Fibroblast of skin of scalp (primary cell): Measurements from ENCODE around the gene BAIAP2L1. TPM values are rescaled to one million over a fixed set of nuclear protein-coding genes. Genes with fewer than 3 reads are reported as not detected.
"Not testable (repeated sequence)": the region's sequence is repeated elsewhere in the genome, so short reads cannot be mapped to it uniquely, and the experiment has no call there.

Source experiments
- DNase-seq: peaks from one replicate; pipeline ENCODE4 v3.0.0-alpha.2; 2013
- polyA plus RNA-seq, 2 experiments: library from polyadenylated mRNA; unstranded; fragments of 120-200 nt; gene quantifications; one replicate each; pipeline ENCODE4 v1.2.1, GENCODE V29; 2013; ENCODE audit not compliant: insufficient read length in 2 of 2

The BAIAP2L1 gene, protein sequence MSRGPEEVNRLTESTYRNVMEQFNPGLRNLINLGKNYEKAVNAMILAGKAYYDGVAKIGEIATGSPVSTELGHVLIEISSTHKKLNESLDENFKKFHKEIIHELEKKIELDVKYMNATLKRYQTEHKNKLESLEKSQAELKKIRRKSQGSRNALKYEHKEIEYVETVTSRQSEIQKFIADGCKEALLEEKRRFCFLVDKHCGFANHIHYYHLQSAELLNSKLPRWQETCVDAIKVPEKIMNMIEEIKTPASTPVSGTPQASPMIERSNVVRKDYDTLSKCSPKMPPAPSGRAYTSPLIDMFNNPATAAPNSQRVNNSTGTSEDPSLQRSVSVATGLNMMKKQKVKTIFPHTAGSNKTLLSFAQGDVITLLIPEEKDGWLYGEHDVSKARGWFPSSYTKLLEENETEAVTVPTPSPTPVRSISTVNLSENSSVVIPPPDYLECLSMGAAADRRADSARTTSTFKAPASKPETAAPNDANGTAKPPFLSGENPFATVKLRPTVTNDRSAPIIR
- 7.1 TPM for polyA plus RNA-seq (2013, experiment 1 of 2; ENCODE audit: insufficient read length)
- 6.4 TPM for polyA plus RNA-seq (2013, experiment 2 of 2; ENCODE audit: insufficient read length)

DNA sequence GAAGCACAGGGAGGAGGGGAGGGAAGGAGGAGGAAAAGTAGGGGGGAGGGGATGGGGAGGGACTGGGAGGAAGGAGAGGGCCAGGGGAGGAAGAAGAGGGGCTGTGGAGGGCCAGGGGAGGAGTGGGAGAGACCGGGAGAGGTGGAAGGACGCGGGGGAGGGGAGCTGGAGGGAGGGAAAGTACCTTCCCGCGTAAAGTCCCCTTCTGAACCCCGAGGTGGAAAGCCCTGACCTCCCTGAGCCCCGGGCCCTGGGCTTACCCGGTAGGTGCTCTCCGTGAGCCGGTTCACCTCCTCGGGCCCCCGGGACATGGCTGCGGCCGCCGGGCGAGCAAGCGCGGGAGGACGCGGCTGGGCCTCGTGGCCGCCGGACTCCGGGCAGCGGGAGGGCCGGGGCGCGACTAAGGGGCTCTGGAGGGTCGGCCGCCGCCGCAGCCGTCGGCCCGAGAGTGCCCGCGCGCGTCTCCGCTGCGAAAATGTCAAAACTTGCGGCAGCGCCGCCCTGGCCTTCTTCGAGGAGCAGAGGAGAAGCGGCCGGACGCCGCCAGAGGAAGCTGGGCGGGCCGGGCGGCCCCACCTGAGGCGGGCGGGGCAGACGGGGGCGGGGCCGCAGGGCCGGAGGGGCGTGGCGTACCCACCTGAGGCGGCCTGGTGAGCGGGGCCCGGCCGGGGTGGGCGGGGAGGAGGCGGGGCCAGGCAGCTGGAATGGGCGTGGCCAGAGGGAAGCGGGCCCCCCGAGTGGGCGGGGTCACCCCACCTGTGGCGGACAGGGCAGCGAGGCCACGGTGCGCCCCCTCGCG lies at the start of gene BAIAP2L1:
TSS of gene BAIAP2L1 (minus strand) at position 549 of the 799 bp plus-strand sequence. CDS start at position 311, 238 bp downstream.
- peak; percentile 64 for DNase-seq

DNA sequence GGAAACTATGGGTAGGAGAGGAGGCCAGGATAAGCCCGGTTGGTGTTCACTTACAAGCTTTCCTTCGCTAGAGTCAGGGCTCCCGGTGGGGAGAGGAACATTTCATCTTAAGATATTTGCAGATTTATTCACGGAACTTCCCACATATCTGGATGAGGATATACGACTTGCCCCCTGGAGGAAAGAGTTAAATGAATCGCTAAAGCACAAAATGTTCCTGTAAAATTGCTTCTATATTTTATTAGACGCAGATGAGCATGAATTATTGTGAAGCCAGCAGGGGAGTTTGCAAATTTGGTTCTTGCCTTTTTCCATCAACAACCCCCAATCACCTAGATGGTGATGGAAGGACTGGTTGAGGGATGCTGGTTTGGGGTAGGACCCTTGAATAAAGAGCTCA lies 47.9 kb upstream of the BAIAP2L1 start:
- no peak for DNase-seq

DNA sequence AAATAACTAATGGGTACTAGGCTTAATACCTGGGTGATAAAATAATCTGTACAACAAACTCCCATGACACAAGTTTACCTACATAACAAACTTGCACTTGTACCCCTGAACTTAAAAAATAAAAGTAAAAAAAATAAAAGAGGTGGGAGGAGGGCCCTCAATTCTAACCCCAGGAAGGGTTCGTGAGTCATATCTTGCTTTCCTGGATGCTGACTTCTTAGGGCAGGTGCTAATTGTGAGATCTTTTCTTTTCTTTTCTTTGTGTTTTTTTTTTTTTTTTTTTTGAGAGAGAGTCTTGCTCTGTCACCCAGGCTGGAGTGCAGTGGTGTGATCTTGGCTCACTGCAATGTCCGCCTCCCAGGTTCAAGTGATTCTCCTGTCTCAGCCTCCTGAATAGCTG lies 40.1 kb upstream of the BAIAP2L1 start:
- DNase-seq = not testable (repeated sequence)

DNA sequence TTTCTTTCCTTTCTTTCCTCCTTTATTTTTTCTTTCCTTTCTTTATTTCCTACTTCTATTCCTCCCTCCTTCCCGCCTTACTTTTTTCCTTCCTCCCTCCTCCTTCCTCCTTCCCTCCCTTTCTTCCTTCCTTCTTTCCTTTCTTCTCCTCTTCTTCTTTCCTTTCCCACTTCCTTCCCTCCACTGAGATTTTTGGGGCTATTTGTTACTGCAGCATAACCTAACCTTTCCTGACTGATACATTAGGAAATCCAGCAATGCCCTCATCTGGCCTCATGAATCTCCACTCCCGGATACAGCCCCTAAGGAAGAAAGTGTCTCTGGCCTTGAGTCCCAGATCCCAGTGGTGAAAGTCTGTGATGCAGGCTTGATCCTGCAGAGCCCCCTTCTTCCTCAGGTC lies 38.6 kb upstream of the BAIAP2L1 start:
- no peak for DNase-seq

DNA sequence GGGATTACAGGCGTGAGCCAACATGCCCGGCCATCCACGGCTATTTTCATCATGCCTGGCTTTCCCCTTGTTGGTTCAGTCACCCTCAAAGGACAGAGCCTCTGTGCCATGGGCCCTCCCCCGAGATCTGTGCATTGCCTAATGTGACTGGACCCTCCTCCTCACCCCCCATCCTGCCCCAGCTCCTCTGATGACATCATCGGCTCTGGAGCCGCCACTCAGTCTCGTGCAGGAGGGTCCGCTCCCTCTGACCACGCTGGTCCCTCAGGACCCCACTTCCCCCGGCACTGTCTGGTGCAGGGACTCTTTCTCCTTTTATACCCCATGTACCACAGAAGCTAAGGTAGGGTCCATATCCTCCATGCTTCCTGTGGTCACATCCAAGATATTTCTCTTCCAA lies 33.2 kb upstream of the BAIAP2L1 start:
- no peak for DNase-seq

DNA sequence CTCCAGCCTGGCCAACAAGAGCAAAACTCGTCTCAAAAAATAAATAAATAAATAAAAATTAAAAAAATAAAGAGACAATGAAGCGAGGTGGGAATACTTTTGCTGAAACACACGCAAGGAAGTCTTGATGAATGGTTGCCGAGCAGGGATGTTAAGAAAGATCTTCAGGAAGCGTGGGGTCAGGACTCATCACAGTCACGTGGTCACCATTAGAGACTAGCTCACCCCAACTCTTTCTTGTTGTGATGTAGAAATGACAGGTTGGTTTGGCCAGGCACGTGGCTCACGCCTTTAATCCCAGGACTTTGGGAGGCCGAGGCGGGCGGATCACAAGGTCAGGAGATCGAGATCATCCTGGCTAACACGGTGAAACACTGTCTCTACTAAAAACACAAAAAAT lies 28.9 kb upstream of the BAIAP2L1 start:
- no peak for DNase-seq

DNA sequence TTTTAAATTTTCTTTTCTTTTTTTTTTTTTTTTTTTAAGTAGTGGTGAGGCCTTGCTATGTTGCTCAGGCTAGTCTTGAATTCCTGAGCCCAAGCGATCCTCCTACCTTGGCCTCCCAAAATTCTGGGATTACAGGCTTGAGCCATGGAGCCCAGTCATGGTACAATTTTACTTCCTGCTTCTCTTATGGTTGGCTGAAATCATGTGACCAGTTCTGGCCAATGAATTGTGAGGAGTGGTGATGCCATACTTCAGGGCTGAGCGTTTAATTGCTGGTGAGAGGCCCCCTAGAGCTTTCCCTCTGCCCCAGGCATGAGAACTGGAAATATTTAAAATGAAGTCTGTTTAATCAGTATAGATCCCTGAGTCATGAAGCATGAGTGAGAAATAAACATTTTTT lies 22.2 kb upstream of the BAIAP2L1 start:
- peak; percentile 63 for DNase-seq

DNA sequence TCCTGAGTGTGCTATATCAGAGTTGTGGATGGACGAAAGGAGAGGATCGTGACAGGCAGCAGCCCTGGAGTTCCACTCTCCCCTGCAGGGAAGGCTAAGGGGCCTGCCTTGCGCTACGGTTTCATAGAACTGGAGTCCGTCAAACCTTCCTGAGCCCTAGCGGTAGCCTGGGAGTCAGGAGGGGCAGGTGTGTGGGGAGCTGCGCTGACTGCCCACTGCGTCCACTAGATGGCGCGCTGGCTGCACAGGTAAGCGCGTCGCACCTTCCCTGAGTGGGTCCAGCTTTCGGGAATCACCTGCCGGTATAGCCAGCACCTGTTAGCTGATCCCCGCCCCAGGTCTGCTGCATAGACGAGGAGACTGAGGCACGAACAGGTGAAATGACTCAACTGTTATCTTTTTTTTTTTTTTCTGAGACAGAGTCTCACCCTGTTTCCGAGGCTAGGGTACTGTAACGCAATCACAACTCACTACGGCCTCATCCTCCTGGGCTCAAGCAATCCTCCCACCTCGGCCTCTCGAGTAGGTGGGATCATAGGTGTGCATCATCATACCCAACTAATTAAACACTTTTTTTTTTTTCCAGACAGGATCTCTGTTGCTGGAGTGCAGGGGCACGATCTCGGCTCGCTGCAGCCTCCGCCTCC lies 20.2 kb upstream of the BAIAP2L1 start:
- peak; percentile 19 for DNase-seq

DNA sequence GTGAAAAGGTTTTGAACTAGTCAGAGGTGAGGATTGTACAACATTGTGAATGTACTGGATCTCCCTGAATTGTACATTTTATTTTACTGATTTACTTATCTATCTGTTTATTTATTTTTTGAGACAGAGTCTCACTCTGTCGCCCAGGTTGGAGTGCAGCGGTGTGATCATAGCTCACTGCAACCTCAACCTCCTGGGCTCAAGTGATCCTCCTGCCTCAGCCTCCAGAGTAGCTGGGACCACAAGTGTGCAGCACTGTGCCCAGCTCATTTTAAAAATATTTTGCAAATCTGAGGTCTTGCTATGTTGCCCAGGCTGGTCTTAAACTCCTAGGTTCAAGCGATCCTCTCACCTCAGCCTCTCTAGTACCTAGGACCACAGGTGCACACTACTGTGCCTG lies 19.1 kb upstream of the BAIAP2L1 start:
- DNase-seq = not testable (repeated sequence)

DNA sequence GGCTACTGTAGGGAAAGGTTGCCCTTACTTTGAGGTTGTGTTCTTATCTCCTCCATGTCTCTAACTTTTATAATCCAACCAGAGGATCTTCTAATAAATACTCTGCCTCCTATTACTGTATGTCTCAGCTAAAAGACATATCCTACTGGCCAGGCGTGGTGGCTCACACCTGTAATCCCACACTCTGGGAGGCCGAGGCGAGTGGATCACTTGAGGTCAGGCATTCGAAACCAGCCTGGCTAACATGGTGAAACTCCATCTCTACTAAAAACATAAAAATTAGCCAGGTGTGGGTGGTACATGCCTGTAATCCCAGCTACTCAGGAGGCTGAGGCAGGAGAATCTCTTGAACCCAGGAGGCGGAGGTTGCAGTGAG lies 18.4 kb upstream of the BAIAP2L1 start:
- DNase-seq = not testable (repeated sequence)

DNA sequence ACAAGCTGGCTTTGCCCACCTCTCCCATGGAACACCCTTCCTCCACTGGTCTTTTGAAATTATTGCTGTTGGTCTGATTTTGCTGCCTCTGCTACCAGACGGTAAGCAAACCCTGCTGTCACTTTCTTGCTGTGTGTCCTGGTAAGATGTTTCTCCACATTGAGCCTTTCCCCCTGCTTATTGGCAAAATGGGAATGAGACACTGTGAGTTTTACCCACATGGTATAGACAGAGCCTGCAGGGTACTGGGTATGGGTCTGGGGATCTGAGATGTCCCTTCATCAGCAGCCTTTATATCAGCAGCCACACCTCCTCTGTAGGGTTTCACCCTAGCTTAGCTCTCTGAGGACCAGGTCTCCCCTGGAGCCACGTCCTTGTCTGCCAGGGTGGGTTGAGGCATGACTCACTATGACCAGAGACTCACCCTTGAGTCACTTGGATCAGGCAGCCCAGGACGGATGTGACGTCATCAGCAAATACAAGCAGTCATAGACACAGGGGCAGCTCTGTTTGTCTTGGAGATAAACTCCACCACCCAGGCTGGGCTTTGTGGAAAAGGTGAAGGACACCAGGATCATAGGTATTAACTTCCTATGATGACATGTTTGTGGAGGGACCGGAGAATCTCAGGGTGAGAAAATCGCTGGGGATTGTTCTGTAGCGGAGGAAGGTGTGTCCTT lies 17.9 kb upstream of the BAIAP2L1 start:
- peak; percentile 94 for DNase-seq

DNA sequence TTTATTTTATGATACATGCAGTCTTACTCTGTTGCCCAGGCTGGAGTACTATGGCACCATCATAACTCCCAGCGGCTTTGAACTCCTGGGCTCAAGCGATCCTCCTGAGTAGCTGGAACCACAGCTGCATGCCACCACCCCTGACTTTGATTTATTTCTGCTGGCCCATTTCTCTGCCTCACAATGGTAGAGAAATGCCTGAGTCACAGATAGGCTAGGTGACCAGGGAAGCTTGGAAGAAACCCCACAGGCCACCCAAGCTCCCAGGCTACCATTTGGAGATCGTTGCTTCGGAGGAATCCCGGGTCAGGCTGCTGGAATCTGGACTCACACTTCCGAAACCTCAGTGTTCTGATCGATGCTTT lies 17.4 kb upstream of the BAIAP2L1 start:
- peak; percentile 29 for DNase-seq

DNA sequence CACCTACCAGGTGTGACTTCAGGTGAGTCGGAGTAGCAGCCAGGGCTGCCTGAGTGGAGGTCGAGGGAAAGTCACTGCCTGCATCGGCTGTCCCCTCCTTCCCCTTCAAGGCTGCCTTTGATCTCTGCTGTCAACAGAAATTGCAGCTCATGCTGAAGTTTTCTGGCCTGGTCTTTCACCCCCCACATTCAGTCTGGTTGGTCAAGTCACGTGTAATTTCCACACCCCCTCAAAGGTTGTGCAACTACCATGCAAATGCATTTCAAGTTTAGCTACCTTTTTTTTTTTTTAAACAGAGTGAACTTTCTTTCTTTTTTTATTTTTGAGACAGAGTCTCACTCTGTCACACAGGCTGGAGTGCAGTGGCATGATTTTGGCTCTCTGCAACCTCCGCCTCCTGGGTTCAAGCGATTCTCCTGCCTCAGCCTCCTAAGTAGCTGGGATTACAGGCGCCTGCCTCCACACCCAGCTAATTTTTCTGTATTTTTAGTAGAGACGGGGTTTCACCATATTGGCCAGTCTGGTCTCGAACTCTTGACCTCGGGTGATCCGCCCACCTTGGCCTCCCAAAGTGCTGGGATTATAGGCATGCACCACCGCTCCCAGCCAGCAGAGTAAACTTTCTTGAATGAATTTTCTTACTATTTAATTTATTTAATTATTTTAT lies 16.8 kb upstream of the BAIAP2L1 start:
- DNase-seq = peak; percentile 19

DNA sequence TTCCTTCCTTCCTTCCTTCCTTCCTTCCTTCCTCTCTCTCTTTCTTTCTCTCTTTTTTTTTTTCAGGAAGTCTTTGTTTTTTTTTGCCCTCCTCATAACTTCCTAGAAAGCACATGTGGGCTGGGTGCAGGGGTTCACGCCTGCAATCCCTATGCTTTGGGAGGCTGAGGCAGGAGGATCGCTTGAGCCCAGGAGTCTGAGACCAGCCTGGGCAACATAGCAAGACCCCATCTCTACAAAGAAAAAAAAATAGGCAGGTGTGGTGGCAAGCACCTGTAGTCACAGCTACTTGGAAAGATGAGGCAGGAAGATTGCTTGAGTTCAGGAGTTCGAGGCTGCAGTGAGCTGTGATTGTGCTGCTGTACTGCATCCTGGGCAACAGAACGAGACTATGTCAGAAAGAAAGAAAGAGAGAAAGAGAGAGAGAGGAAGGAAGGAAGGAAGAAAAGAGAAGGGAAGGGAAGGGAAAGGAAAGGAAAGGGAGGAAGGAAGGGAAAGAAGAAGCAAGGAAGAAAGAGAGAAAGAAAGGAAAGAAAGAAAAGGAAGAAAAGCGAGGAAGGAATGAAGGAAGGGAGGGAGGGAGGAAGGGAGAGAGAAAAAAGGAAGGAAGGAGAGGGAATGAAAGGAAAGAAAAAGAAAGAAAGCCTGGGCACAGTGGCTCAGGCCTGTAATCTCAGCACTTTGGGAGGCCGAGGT lies 13.5 kb upstream of the BAIAP2L1 start:
- DNase-seq = no peak

DNA sequence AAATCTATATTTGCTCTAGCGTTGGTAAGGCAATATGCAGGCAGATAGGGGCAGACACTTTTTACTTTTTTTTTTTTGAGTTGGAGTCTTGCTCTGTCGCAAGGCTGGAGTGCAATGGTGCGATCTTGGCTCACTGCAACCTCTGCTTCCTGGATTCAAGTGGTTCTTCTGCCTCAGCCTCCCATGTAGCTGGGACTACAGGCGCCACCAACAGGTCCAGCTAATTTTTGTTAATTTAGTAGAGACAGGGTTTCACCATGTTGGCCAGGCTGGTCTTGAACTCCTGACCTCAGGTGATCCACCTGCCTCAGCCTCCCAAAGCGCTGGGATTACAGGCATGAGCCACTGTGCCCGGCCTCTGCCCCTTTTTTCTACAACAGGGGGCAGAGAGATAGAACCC lies 12.8 kb upstream of the BAIAP2L1 start:
- not testable (repeated sequence) for DNase-seq

DNA sequence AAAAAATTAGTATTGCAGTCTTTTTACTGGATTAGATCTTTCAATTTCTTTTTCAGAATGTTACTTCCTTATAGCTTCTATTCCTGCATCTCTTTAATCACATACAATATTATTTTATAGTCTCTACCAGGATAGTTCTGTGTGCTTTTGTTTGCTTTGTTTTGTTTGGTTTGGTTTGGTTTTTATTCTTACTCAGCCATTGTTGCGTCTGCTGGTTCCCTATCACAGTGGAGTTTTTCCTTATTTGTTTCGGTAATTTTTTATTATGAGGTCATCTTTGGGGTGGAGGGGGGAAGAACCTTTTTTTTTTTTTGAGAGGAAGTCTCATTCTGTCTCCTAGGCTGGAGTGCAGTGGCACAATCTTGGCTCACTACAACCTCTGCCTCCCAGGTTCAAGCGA lies 9.0 kb upstream of the BAIAP2L1 start:
- no peak for DNase-seq

DNA sequence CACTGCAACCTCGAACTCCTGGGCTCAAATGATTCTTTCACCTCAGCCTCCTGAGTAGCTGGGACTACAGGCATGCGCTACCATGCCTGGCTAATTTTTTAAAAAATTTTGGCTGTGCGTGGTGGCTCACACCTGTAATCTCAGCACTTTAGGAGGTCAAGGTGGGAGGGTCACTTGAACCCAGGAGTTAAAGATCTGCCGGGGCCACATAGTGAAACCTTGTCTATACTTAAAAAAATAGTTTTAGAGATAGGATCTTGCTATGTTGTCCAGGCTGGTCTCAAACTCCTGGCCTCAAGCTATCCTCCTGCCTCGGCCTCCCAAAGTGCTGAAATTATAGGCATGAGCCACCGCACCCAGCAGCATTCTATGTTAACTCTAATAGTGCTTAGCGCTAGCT lies 7.3 kb upstream of the BAIAP2L1 start:
- not testable (repeated sequence) for DNase-seq

DNA sequence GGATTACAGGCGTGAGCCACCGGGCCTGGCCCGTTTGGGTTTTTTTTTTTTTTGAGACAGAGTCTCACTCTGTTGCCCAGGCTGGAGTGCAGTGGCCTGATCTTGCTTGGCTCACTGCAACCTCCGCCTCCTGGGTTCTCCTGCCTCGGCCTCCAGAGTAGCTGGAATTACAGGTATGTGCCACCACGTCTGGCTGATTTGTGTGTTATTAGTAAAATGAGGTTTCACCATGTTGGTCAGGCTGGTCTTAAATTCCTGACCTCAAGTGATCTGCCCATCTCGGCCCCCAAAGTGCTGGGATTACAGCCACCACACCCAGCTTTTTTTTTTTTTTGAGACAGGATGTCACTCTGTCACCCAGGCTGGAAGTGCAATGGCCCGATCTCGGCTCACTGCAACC lies 5.9 kb upstream of the BAIAP2L1 start:
- DNase-seq = no peak

DNA sequence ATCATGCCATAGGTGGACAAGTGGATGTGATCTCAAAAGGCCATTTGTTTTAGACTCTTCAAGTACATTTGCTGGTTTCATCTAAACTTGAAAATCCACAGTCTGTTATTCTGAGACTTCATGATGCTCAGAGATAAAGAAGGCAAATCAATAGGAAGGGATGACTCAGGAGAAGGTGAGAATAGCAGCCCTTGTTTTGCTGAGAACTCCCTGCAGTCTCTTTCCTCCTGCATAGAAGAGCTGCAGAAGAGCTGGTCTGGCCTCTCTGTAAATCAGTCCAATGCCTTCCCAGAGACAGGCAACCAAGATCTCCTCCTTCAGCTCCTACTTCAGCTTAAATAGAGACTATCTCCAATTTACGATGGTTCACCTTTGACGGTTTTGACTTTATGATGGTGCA lies 4.0 kb upstream of the BAIAP2L1 start:
- DNase-seq = no peak

DNA sequence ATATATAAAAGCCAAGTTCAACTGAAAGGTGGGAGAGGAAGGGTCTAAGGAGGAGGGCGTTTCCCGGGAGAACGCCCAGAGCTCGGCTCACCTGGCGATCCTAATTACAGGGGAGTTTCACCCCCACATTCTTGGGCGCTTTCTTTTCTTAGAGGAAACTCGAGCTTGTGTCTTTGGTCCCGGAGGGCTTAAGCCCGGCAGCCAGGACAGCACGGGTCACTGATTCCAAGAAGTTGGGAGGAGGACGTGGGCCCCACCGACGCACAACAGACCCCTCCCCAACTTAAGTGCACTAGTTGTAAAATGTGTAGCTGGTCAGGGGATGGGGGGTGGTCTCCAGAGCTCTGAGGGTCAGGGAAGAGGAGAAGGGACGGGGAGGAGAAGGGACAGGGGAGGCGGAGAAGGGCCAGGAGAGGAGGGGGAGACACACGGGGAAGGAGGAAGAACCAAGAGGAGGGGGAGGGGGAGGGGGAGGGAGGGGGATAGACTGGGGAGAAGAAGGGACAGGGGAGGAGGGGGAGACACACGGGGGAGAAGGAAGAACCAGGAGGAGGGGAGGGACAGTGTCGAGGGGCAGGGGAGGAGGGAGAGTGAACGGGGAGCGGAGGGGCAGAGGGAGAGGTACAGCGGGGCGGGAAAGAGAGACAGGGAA lies 874 bp downstream of the BAIAP2L1 start:
- DNase-seq = peak; percentile 56

DNA sequence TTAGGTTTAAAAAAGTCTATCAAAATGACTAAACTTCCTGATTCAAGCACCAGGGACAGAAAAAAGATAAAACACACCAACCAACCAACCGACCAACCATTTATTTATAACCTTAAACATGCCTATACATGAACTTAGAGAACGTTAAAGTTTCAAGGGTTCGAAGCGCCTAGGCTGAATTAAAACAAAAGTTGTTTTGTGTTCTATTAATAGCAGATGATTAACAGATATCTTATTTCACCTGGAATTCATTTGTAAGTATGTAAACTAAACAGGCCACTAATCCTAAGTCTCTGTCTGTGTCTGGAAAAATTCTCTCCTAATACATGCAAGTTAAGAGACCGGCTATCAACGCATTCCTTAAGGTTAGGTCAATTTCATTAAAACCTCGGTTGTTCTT lies 1.4 kb downstream of the BAIAP2L1 start:
- DNase-seq = peak; percentile 15
